AG20443 (cell line): Measurements from ENCODE around the gene MED17.
A peak's percentile ranks its signal among the peaks of the same experiment; 100 is the strongest.

ENCODE experiments used
- DNase-seq: peaks from one replicate; pipeline ENCODE4 v3.0.0; 2012; ENCODE audit warnings: low spot score, mixed read lengths

Gene MED17

GRCh38 chr11:93817426-93818348 lies 33.6 kb downstream of the MED17 start:
- no peak for DNase-seq

DNA sequence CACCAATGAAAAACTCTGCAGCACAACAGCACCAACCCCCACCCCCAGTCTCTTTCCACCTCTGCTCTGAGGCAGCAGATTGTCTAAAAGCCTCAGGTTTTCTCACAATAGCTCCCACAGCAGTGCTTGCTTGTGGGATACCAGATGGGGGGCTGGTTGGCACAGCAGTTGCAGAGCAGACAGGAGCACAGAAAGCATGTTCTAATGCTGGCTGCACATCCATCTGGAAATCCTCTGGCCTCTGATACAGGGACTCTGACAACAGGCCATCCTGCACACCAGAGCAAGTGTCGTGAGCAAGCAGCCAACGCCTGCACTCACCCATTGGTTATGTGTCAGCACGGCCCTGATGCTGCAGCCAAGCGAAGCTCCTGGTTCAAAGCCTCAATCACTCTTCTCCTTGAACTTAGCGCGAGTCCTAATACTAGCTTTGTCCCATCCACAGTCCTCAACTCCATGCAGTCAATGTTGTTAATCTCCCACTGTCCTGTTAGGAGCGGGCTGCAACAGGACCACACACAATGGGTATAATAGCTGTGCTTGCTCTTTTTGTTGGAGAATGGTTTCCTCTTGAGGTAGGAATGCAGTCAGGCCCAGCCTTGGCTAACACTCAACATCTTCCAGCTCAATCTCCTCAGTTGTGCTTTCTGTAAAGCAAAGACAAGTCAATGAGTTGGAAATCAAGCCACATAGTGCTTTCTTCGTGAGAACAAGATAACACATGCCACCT lies 36.0 kb downstream of the MED17 start:
- DNase-seq, result no peak

GRCh38 chr11:93820847-93821246 lies 36.8 kb downstream of the MED17 start:
- no peak for DNase-seq

GRCh38 chr11:93821617-93822016 lies 37.5 kb downstream of the MED17 start:
- no peak for DNase-seq

DNA sequence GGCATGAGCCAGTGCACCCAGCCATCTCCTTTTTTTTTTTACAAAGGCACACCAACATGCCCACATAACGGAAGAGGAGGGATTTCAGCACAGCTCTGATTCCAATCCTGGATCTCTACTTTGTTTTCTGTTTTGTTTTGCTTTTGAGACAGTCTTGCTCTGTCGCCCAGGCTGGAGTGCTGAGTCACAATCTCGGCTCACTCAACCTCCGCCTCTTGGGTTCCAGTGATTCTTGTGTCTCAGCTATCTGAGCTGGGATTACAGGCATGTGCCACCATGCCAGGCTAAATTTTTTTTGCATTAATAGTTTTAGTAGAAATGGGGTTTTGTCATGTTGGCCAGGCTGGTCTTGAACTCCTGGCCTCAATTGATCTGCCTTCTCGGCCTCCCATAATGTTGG lies 38.3 kb downstream of the MED17 start:
- DNase-seq, result no peak

- no peak for DNase-seq
These were observed 39.1 kb downstream of the MED17 start for GRCh38 chr11:93823210-93823609.

- no peak for DNase-seq
These were observed 43.3 kb downstream of the MED17 start for GRCh38 chr11:93827363-93827762.

- DNase-seq, result no peak
These were observed 45.5 kb downstream of the MED17 start for GRCh38 chr11:93829598-93829997.

GRCh38 chr11:93831343-93832127 lies 47.5 kb downstream of the MED17 start:
- DNase-seq, result no peak

- no peak for DNase-seq
These were observed 48.7 kb downstream of the MED17 start for GRCh38 chr11:93832780-93833179.

GRCh38 chr11:93838967-93839366 lies 54.9 kb downstream of the MED17 start:
- no peak for DNase-seq

- DNase-seq, result no peak
These were observed 56.1 kb downstream of the MED17 start for GRCh38 chr11:93840180-93840579.

- no peak for DNase-seq
These were observed 56.9 kb downstream of the MED17 start for GRCh38 chr11:93840981-93841380.

DNA sequence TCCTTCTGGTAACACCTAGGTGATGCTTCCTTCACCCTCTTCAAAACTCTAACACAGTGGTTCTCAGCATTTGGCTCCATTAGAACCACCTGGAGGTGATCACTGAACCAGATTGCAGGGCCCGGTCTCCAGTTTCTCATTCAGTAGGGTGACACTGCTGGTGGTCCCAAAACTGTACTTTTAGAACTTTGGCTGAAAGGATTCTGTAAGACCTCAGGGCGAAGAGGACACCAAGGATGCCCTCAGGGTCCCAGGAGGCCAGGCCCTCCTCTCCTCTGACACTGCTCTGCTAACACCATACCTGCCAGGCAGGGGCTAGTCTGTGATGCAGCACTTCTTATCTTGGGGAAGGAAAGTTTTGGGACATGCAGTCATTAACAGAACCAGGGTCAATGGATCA lies 57.4 kb downstream of the MED17 start:
- no peak for DNase-seq

DNA sequence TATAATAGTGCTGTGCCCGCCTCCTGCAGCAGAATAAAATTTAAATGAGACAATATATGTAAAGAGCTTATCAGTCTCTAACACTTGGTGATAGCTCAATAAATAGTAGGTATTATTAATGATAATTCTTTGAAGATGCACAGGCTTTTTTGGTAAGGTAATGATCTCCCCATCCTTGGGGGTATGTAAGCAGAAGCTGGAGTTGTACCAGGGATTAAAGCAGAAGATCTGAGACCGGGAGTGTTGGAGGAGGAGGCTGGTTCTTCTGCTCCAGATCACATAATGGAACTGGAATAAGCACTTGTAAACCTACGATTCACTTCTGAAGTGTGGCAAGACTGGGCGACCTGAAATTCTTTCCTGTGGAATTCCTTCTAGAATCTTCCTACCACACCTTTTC lies 58.0 kb downstream of the MED17 start:
- DNase-seq, result no peak

- peak; percentile 75 for DNase-seq
These were observed 58.4 kb downstream of the MED17 start for GRCh38 chr11:93842461-93842860.

GRCh38 chr11:93843906-93844305 lies 59.8 kb downstream of the MED17 start:
- no peak for DNase-seq

GRCh38 chr11:93844568-93844967 lies 60.5 kb downstream of the MED17 start:
- no peak for DNase-seq

DNA sequence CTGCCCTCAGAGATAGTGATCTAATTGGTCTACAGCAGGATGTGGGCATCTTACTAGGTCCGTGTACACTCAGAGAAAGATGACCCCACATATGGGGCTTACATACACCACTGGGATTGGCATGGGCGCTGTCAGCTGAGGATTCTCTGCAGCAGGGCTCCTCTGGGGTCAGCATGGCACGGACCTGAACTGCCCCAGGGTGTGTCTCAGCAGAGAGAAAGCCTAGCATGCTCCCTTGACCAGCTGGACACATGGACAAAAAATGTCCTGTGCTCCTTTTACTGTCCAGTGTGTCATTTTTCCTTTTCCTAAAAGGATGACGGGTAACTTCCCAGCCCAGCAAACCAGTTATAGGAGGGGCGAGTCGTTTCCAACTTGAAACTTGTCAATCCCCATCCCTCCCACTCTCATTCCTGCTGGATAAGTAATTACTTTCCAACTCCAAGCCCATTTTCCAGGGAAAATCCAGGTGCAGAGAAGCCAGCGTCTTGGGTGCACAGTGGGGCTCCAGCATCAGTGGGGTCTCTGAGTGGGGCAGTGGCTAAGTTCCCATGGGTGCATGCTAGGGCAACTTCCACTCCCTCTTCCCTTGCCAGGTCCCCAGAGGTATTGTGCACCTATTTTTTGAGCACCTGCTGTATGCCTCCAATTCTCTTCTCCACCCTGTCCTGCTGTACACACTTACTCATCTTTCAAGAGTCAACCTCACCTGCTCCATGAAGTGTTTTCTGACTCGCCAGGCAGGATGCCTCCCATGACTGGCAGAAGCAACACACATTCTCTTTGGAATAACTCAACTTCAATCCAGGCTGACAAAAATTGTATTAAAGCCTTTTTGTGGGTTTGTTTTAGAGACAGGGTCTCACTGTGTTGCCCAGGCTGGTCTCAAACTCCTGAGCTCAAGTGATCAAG lies 61.4 kb downstream of the MED17 start:
- no peak for DNase-seq

DNA sequence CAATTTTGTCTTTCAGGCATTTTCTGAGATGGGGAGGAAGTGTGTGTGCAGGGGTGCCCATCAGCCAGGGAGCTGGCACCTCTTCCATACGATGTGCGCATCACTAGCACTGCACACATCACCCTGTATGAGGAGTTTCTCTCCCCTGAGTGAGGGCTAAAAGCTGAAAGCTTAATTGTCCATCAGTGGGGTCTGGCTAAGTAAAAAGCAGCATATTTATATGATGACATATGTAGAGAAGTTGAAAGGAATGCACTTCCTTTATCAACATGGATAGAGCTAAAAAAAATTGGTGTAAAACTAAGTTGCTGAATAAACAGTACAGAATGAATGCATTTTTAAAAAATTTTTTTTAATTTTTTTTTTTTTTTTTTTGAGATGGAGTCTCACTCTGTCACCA lies 62.3 kb downstream of the MED17 start:
- DNase-seq, result no peak

DNA sequence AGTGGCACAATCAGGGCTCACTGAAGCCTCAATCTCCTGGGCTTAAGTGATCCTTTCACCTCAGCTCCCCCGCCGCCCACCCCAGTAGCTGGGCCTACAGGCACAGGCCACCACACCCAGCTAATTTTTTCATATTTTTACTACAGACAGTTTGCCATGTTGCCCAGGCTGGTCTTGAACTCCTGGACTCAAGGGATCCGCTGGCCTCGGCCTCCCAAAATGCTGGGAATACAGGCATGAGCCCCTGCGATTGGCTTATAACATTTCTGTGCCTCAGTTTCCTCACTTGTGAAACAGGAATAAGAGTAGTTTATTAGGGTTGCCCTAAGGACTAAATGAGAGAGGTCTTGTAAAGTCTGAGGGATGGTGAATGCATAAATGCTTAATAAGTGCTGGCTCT lies 65.1 kb downstream of the MED17 start:
- no peak for DNase-seq
